Motor neuron (in vitro differentiated cells): Measurements from ENCODE around the gene ENPP3. TPM values are rescaled to one million over a fixed set of nuclear protein-coding genes. Genes with fewer than 3 reads are reported as not detected.

ENCODE experiments used
- ATAC-seq, 8 experiments: fragments of 200-7000 bp; cut with Tn5 transposase; replicated peaks in 6 of 8; 2 replicates each; pipeline ENCODE4 v1.8.0; 2021; ENCODE audit warnings: mild to moderate bottlenecking in 8 of 8, moderate library complexity in 8 of 8
- H3K27ac ChIP-seq, 2 donors: fragments of 250-450 bp; sonication (Bioruptor Pico); 2 replicates each; pipeline ENCODE4 v1.9.0; 2021; ENCODE audit warnings: antibody characterized with exemption in 2 of 2, mild to moderate bottlenecking in 2 of 2, moderate library complexity in 1 of 2
- H3K4me1 ChIP-seq, 2 donors: fragments of 250-450 bp; sonication (Bioruptor Pico); replicated peaks in 1 of 2; 2 replicates each; pipeline ENCODE4 v1.6.1; 2021; ENCODE audit warnings: antibody characterized with exemption in 2 of 2, mild to moderate bottlenecking in 2 of 2, moderate library complexity in 1 of 2
- H3K4me3 ChIP-seq, 5 donors: fragments of 250-450 bp; sonication (Bioruptor Pico); 2 replicates each; pipeline ENCODE4 v1.9.0; 2021; ENCODE audit warnings: antibody characterized with exemption in 5 of 5, mild to moderate bottlenecking in 5 of 5, moderate library complexity in 4 of 5
- WGBS, 10 experiments: fragments of 450-650 bp; shearing (Covaris generic); methylation state at CpG; one replicate each; pipeline ENCODE4 v1.0.0; 2022; 5-methylcytosine and 5-hydroxymethylcytosine counted together
- in situ Hi-C, 9 experiments: fragments of 400-800 bp; cut with MboI; loops; one replicate each; pipeline ENCODE4 v1.15.0; 2021; ENCODE audit warnings: low sequenced_read_pairs in 9 of 9, low pct_unique_long_range_greater_than_20kb in 2 of 9; ENCODE audit not compliant: unreplicated experiment in 9 of 9
- total RNA-seq, 8 experiments: library from RNA; unstranded; fragments of 300-600 nt; gene quantifications; 2 replicates each; pipeline versions ENCODE4 v1.2.3 to v1.2.4, GENCODE V29; 2022

ENPP3 gene
- total RNA-seq, 8 experiments from 2014 or later = 0.14 to 0.78 (median 0.27) TPM; not detected in 3

DNA sequence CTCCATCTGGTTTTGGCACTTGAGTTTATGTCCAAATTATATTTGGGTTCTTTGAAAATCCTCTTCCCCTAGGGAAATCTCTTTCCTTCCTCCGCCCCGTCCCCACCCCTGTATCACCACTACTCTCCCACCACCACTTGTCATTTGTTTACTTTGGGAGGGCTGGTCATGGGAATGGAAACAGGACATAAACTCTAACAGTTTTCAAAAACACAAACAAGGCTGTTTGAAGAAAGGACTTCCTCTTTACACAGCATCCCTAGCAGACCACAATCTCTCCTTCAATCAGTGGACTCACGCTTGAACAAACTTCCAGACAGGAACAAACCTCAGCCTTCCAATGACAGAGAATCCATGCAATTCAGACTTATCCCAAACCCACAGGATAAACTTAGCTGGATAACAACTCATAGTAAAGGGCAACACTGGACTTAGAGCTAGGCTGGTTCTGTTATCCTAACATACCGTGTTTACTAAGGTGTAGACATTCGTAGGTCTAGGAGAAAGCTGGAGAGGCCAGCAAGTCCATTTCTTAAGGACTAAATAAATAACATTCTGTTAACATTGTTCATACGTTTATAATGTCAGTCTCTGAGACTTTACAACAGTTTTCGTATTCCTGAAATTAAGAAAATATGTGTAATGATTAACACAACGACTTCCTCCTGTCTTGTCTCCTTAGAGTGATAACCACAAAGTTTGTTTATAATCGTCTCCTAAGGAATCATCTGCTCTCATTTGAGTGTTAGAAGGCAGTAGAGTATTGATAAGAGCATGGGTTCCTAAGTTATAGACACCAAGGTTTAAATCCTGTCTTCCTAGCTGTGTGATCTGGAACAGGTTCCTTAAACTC is 117.8 kb downstream of the ENPP3 start:
- 45 to 89% (median 82%) methylated on average over 1 to 9 of the region's 9 CpGs; no CpG with 5 or more reads in 1 of the 10 experiments for WGBS, 10 experiments

DNA sequence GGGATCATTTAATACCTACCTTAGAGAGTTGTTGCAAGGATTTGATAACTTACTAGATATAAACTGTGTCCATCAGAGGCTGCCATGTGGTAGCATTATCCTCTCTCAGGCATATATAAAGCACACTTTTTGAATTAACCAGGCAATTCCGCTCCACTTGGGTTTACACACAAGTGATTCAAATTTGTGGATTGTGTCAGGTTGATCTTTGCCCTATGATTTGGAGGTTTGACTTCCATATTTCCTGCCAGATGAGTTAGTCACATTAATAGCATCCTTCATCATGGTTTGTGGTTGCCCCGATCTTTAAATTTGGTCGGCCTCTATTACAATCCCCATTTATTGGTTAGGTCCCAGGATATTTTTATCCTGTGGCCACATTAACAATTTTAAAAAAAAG is 118.5 kb downstream of the ENPP3 start:
- Histone ChIP-seq H3K4me1 (peaks cover 0 to 9% of the 10 kb centered on the region in 2 donors), H3K4me3 (no peak overlapping the region), H3K27ac (no peak overlapping the region)
- 11 to 93% (median 75%) methylated on average over 1 to 3 of the region's 3 CpGs; no CpG with 5 or more reads in 2 of the 10 experiments for WGBS, 10 experiments
- ATAC-seq = no peak
- in situ Hi-C loops = no loop called here

More for the DNA sequence above, 117.8 kb downstream of the ENPP3 start:
- Histone ChIP-seq H3K27ac (no peak overlapping the region), H3K4me1 (peaks cover 0 to 4% of the 10 kb centered on the region in 2 donors), H3K4me3 (no peak overlapping the region)
- ATAC-seq = no peak
- in situ Hi-C loops = no loop called here

DNA sequence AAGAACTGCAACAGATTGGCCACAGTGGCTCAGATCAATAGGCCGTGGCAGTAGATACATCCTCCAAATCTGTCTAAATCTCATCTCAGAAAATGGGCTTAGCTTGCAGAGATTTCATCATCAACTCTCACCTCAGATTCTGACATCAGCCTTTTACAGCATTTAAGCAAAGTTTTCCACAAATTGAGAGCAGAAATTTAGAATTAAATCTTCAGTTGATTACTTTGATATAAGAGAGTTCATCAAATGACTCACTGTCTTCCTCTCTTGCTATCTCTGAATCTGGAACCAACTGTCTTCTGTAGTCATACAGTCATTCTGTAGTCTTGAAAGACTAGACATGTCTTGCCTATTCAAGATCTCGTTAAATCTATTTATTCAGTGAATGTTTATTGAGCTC is 118.9 kb downstream of the ENPP3 start:
- Histone ChIP-seq H3K4me1 (peaks cover 0 to 9% of the 10 kb centered on the region in 2 donors), H3K4me3 (no peak overlapping the region), H3K27ac (no peak overlapping the region)
- WGBS, 10 experiments = 15 to 100% (median 86%) methylated on average over 1 to 2 of the region's 2 CpGs; no CpG with 5 or more reads in 1 of the 10 experiments
- ATAC-seq = no peak
- in situ Hi-C loops = no loop called here

DNA sequence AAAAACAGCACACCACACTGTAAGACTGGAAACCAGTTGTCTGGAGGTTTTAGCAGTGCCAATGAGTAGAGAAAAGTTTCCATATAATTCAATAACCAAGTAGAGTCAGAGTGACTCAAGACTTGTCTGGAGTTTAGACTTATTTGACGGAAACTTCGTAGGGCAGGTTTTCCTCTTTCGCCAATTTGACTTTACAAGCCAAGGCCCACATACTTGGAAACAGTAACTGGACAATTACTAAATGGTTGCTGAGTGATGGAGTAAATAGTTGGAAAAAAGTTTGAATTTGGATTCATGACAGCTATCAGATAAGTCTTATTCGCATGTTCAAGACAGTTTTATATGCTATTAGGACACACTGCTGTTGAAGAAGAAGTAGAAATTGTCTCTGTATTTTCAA is 121.8 kb downstream of the ENPP3 start:
- Histone ChIP-seq H3K4me3 (no peak overlapping the region), H3K4me1 (peaks cover 0 to 9% of the 10 kb centered on the region in 2 donors), H3K27ac (no peak overlapping the region)
- in situ Hi-C loops = no loop called here
- ATAC-seq = peak in 1 of 8 experiments; percentile 44
- WGBS, 10 experiments = 52 to 100% (median 82%) methylated on average over 1 to 4 of the region's 4 CpGs; no CpG with 5 or more reads in 2 of the 10 experiments

DNA sequence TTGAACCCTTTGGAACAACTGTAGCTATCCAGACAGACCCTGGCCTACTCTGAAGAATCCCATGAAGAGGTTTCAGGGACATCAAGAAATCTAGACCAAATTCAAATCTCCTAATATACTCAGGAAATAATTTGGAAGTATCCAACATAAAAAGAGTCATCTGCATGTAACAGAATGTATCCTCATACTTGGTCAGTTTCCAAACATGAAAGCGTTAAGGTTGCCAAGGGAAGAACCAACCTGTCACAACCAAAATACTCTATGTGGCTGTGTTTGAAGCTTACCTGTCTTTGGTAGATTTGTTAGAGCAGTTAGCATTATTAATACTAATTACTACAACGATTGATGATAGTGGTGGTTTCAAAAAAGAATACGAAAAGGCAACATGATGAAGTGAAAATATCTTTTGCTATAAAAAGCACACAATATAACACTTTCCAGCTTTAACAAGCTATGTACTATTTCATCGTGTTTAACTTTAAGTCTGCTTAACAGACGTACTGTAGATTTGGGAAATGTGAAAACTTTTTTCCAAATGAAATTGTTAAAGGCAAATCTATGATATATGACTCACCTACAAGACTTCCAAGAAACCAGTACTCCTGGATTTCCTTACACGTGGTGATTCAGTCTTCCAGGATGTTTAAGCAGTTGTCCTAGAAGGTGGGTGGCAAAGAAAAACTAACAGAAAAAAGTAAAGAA is 124.1 kb downstream of the ENPP3 start:
- WGBS, 10 experiments = 23 to 90% (median 75%) methylated on average over 2 to 6 of the region's 6 CpGs
- H3K4me1 ChIP-seq = peaks cover 0 to 9% of the 10 kb centered on the region in 2 donors
- no peak overlapping the region for H3K27ac ChIP-seq
- H3K4me3 ChIP-seq = no peak overlapping the region
- no peak for ATAC-seq
- in situ Hi-C loops = no loop called here

DNA sequence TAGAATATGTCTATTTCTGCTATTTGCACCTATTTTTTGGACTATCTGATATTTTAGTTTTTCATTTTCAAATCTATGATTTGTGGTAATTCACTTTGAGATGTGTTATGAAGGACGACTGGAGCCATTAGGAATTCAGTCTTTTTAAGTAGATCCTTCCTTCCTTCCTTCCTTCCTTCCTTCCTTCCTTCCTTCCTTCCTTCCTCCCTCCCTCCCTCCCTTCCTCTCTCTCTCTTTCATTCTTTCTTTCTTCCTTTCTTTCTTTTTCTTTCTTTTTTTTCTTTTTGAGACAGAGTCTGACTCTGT is 124.6 kb downstream of the ENPP3 start:
- no peak overlapping the region for H3K4me3 ChIP-seq
- ATAC-seq = no peak
- H3K4me1 ChIP-seq = peaks cover 0 to 9% of the 10 kb centered on the region in 2 donors
- H3K27ac ChIP-seq = no peak overlapping the region
- 89% methylated on average over 1 of the region's 1 CpG; no CpG with 5 or more reads in 9 of the 10 experiments for WGBS, 10 experiments
- in situ Hi-C loops = no loop called here

DNA sequence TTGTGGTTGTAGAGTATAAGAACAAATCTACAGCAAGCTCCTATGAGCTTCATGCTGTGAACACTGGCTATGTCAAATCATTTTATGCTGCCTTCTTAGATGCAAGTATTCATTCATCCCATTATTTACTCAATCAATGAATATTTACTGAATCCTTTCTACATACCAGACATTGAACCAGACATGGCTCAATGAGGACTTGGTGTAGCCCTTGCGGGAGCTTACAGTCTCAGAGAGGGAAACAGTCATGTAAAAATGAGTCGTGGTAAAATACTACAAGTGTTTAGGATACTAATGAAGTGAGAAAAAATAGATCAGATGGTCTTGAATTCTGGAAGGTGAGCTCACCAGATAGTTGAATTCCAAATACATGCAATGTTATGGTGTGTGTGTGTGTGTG is 125.9 kb downstream of the ENPP3 start:
- no peak overlapping the region for H3K4me3 ChIP-seq
- H3K27ac ChIP-seq = no peak overlapping the region
- peak in 1 of 8 experiments; percentile 66 for ATAC-seq
- in situ Hi-C loops = no loop called here
- WGBS, 10 experiments = 57 to 100% (median 84%) methylated on average over 1 to 2 of the region's 2 CpGs; no CpG with 5 or more reads in 3 of the 10 experiments
- peaks cover 0 to 9% of the 10 kb centered on the region in 2 donors for H3K4me1 ChIP-seq

DNA sequence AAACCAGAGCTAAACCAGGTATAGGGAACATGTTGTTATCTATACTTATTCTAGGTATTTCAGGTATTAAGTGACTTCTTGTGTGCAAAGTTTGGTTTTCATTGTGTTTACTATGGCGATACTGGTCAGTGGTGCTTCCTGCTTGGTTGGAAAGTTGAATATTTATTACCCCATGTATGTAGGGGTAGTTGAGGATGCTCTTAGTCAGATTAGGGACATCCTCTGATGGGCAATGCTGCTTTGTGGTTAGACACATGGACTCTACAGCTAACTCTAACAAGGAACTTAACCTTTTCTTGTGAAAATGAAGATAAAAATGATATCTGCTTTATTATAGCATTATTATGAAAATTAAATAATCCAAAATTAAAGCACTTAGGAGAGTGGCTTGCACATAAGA is 126.6 kb downstream of the ENPP3 start:
- WGBS, 10 experiments = 67 to 100% (median 100%) methylated on average over 1 of the region's 1 CpG; no CpG with 5 or more reads in 3 of the 10 experiments
- H3K27ac ChIP-seq = no peak overlapping the region
- in situ Hi-C loops = no loop called here

DNA sequence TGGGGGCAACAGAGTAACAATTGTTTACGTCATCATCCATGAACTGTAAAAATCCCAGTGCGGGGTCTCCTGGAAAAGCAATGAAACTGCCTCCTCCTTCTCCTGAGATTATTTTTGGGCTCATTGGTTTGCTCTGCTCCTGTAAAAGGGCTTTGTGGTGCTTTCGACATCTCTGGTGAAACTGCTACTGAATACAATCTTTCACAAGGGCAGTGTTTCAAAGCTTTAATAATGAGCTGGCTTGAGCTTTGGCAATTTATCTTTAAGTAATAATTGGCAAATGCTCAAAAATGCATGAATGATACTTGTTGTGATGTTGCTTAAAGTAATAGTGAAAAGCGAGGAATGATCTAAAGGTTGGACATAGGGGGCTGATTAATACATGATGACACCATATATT is 127.2 kb downstream of the ENPP3 start:
- Histone ChIP-seq H3K4me3 (no peak overlapping the region), H3K4me1 (peaks cover 0 to 9% of the 10 kb centered on the region in 2 donors), H3K27ac (no peak overlapping the region)
- no peak for ATAC-seq
- in situ Hi-C loops = no loop called here
- 76 to 100% (median 98%) methylated on average over 2 to 4 of the region's 4 CpGs for WGBS, 10 experiments

More for the DNA sequence above, 126.6 kb downstream of the ENPP3 start:
- Histone ChIP-seq H3K4me3 (no peak overlapping the region), H3K4me1 (peaks cover 0 to 9% of the 10 kb centered on the region in 2 donors)
- no peak for ATAC-seq

DNA sequence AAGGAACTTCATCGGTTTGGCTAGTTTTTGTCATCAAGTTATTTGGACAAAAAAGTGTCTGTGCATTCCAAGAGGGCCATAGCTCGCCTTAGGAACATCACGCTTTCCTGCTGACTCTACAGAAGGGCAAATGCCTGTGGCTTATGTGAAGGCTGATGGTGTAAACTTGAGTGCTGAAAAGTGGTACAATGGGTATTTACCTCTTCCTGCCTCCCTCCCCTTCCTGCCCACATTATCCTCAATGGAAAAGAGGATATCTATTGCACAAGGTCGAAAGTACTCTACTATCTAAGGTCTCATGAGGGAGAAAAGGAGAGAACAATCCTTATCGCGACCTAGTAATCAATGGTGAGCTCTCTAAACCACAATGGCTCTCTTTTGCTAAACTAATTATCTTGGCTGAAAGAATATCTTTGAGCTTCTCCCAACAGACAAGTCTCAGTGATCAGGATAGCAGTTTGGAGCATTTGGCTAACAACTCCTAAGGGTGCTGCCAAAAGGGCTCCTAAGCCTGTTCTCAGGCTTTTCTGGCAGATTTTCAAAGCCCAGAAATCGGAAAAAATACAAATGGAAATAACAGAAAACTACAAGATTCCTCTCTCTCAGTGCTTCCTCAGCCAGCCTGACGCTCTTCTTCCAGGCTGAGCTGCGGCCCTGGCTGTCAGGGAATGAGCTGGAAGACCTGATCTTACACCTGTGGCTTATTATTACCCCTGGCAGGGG is 128.1 kb downstream of the ENPP3 start:
- H3K4me1 ChIP-seq = peaks cover 0 to 2% of the 10 kb centered on the region in 2 donors
- H3K27ac ChIP-seq = no peak overlapping the region
- in situ Hi-C loops = no loop called here
- no peak for ATAC-seq
- WGBS, 10 experiments = 23 to 100% (median 87%) methylated on average over 1 to 9 of the region's 9 CpGs
- H3K4me3 ChIP-seq = no peak overlapping the region

DNA sequence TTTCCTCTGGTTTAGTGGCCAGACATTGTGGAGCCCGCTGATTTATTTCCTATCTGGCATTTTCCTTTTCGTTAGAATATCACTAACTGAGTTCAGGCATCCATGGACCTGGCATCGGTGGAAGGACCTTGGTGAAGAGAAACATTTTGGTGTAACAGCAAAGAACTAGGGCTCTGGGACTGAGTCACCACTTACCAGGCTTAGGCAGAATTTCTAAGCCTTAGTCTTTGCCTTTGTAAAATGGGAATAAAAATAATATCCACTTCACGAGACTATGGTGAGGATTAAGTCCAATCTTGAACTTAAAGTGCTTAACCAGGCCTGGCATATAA is 128.7 kb downstream of the ENPP3 start:
- no peak overlapping the region for H3K4me3 ChIP-seq
- H3K4me1 ChIP-seq = no peaks in the 10 kb centered on the region
- in situ Hi-C loops = no loop called here
- no peak overlapping the region for H3K27ac ChIP-seq
- 31 to 95% (median 80%) methylated on average over 2 to 4 of the region's 4 CpGs; no CpG with 5 or more reads in 3 of the 10 experiments for WGBS, 10 experiments
- no peak for ATAC-seq

DNA sequence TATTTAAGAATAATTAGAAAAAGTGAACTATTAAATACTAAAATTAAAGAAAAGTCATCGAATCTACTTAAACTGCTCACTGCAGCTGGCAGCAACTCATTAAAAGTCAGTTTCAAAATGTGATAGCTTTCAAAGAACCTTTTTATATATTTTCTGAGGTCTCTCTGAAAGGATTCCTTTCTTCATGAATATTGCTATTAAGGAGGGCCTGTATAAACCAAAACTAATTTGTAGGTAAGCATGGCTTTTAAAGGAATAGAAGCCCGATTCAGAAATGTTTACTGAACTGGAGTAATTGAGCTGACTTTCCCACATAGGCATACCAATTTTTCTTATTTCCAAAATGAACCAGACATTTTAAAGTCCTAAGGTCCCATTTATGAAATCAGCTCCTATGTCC is 129.5 kb downstream of the ENPP3 start:
- Histone ChIP-seq H3K27ac (no peak overlapping the region), H3K4me1 (no peaks in the 10 kb centered on the region), H3K4me3 (no peak overlapping the region)
- no peak for ATAC-seq
- in situ Hi-C loops = no loop called here
- WGBS, 10 experiments = 43 to 100% (median 73%) methylated on average over 1 to 2 of the region's 2 CpGs

DNA sequence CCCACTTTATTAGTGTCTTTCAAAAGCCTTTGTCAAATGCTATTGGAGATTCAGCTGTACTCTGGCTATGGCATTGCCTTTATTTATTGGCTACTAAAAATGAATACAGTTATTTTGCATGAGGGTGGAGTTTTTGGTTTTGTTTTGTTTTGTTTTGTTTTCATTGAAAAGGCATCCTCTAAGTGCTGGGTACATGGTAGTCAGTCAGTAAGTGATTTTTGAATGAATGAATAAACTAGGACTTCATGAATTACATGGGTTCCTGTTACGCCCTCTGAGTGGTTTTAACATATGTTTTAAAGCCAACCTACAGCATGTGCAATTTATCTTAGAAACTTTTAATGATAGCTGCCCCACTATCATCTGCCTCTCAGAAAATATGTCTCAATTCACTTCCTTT is 131.9 kb downstream of the ENPP3 start:
- Histone ChIP-seq H3K4me3 (no peak overlapping the region), H3K4me1 (no peaks in the 10 kb centered on the region), H3K27ac (no peak overlapping the region)
- in situ Hi-C loops = no loop called here
- peak in 3 of 8 experiments; percentile 73 to 94 (median 92) for ATAC-seq
- WGBS, 10 experiments = 0 to 100% (median 43%) methylated on average over 1 of the region's 1 CpG; no CpG with 5 or more reads in 5 of the 10 experiments
